T-cell (primary cell): Measurements from ENCODE around the gene CASTOR1. TPM values are rescaled to one million over a fixed set of nuclear protein-coding genes. Genes with fewer than 3 reads are reported as not detected.

Source experiments
- ATAC-seq, 4 experiments: fragments of 200-7000 bp in 3 of 4; fragments of 150-1000 bp in 1 of 4; cut with Tn5 transposase; replicated peaks in 1 of 4; 1 replicate in 3 of 4; 2 replicates in 1 of 4; pipeline ENCODE4 v1.10.0; 2021; ENCODE audit warnings: moderate library complexity in 3 of 4, mild to moderate bottlenecking in 2 of 4, moderate number of reproducible peaks in 1 of 4
- CTCF ChIA-PET, 2 donors: fragments of 300-600 bp; sonication (Branson Sonifier 250); formaldehyde crosslinking; loops; one replicate each; lab custom pipeline; 2022; ENCODE audit warnings: antibody characterized with exemption in 2 of 2; lab: Charles Lee
- POLR2A ChIA-PET, 2 donors: fragments of 300-600 bp; sonication (Branson Sonifier 250); formaldehyde crosslinking; loops; one replicate each; lab custom pipeline; 2022; ENCODE audit warnings: antibody characterized with exemption in 2 of 2; lab: Charles Lee
- DNase-seq, 35 experiments: peaks; one replicate each; pipeline versions ENCODE4 v3.0.0 to v3.0.0-alpha.2; 2013 to 2023
- H3K27ac ChIP-seq: one replicate; pipeline ENCODE4 v1.5.1; 2013; ENCODE audit warnings: low read length
- H3K27me3 ChIP-seq, 2 experiments: replicated peaks in 1 of 2; 1 replicate in 1 of 2; 2 replicates in 1 of 2; pipeline versions ENCODE4 v1.6.1 to v1.7.0; 2013; ENCODE audit warnings: low read length in 1 of 2, mixed read lengths in 1 of 2; ENCODE audit not compliant: control insufficient read depth in 2 of 2, insufficient read depth in 2 of 2; ENCODE audit errors: extremely low read depth in 1 of 2
- H3K36me3 ChIP-seq, 2 donors: 1 replicate in 1 of 2; 2 replicates in 1 of 2; pipeline versions ENCODE4 v1.6.1 to v1.7.0; 2013; ENCODE audit warnings: low read length in 1 of 2; ENCODE audit not compliant: control insufficient read depth in 2 of 2, insufficient read depth in 1 of 2; ENCODE audit errors: extremely low read depth in 1 of 2
- H3K4me1 ChIP-seq, 2 experiments: 1 replicate in 1 of 2; 2 replicates in 1 of 2; pipeline versions ENCODE4 v1.6.1 to v1.7.0; 2013; ENCODE audit warnings: low read length in 2 of 2, mixed read lengths in 1 of 2; ENCODE audit not compliant: insufficient read depth in 2 of 2, control insufficient read depth in 1 of 2; ENCODE audit errors: extremely low read depth in 1 of 2
- H3K4me3 ChIP-seq, 2 donors: 1 replicate in 1 of 2; 2 replicates in 1 of 2; pipeline versions ENCODE4 v1.5.1 to v1.7.0; 2013; ENCODE audit warnings: mild to moderate bottlenecking in 2 of 2, low read length in 1 of 2, moderate library complexity in 1 of 2; ENCODE audit not compliant: control insufficient read depth in 1 of 2; ENCODE audit errors: extremely low read depth in 1 of 2
- H3K9me3 ChIP-seq: 2 replicates; pipeline ENCODE4 v1.7.0; 2013
- H3K27ac Mint-ChIP-seq, 2 donors: one replicate each; pipeline ENCODE4 v1.8.0; 2020 to 2021; ENCODE audit warnings: mild to moderate bottlenecking in 2 of 2, mixed read lengths in 2 of 2
- H3K27me3 Mint-ChIP-seq, 2 donors: one replicate each; pipeline ENCODE4 v1.8.0; 2021 to 2022; ENCODE audit warnings: mixed read lengths in 2 of 2
- H3K36me3 Mint-ChIP-seq: one replicate; pipeline ENCODE4 v1.8.0; 2021; ENCODE audit warnings: mixed read lengths
- H3K4me1 Mint-ChIP-seq, 3 donors: one replicate each; pipeline ENCODE4 v1.8.0; 2020 to 2022; ENCODE audit warnings: mixed read lengths in 3 of 3, mild to moderate bottlenecking in 1 of 3
- H3K4me3 Mint-ChIP-seq, 3 donors: one replicate each; pipeline ENCODE4 v1.8.0; 2020 to 2022; ENCODE audit warnings: mild to moderate bottlenecking in 3 of 3, mixed read lengths in 3 of 3, moderate library complexity in 3 of 3
- H3K9me3 Mint-ChIP-seq, 3 donors: one replicate each; pipeline ENCODE4 v1.8.0; 2020 to 2022; ENCODE audit warnings: mixed read lengths in 3 of 3
- WGBS: methylation state at CpG from one replicate; pipeline ENCODE4 v1.1.5; 2013; ENCODE audit warnings: missing lambda C conversion rate; ENCODE audit not compliant: insufficient coverage; 5-methylcytosine and 5-hydroxymethylcytosine counted together
- total RNA-seq, 35 experiments: library from RNA in 6 of 35; stranded (reverse) in 6 of 35; fragments of 120-200 nt in 1 of 35; gene quantifications; one replicate each; pipeline versions ENCODE4 v1.2.1 to v1.2.4 and lab custom pipeline; 2013 to 2026

CASTOR1 gene
- total RNA-seq, 5 donors from 2014 or later (not counting 1 experiment from before 2014, with no cell fraction given), result 12.8 to 21.9 (median 16.1) TPM

GRCh38 chr22:30297991-30298701, 8.8 kb upstream of the CASTOR1 start:
- DNase-seq (no peak), ATAC-seq (no peak)
- peaks cover 56% of the 10 kb centered on the region for H3K36me3 Mint-ChIP-seq
- H3K27ac Mint-ChIP-seq, result peak overlapping the region; percentile 94 to 99
- H3K36me3 ChIP-seq, result peaks cover 23 to 84% of the 10 kb centered on the region in 2 donors
- no peaks in the 10 kb centered on the region for H3K9me3 Mint-ChIP-seq
- H3K27ac ChIP-seq, result peak overlapping the region; percentile 71
- H3K27me3 ChIP-seq, result no peaks in the 10 kb centered on the region
- peak overlapping the region in 1 of 3 donors; percentile 70 for H3K4me3 Mint-ChIP-seq
- H3K4me3 ChIP-seq, result peak overlapping the region in 1 of 2 donors; percentile 32
- H3K27me3 Mint-ChIP-seq, result no peaks in the 10 kb centered on the region
- peaks cover 56 to 87% of the 10 kb centered on the region in 2 experiments for H3K4me1 ChIP-seq
- peaks cover 81 to 88% (median 86%) of the 10 kb centered on the region in 3 donors for H3K4me1 Mint-ChIP-seq
- H3K9me3 ChIP-seq, result no peaks in the 10 kb centered on the region
- POLR2A ChIA-PET, result no interaction called here
- CTCF ChIA-PET, result interaction anchor here in 1 of 2 donors (0.6 kb wide), 1 partner anchor 910 kb away, joined by 6 read pairs; no protein-coding TSS in a partner anchor
- 95% methylated on average over 7 of the region's 9 CpGs for WGBS

GRCh38 chr22:30297276-30297990, 8.1 kb upstream of the CASTOR1 start:
- Histone ChIP-seq H3K4me3 (peak overlapping the region in 1 of 2 donors; percentile 32), H3K9me3 (no peaks in the 10 kb centered on the region), H3K27me3 (no peaks in the 10 kb centered on the region), H3K27ac (peak overlapping the region; percentile 71), H3K4me1 (peaks cover 51 to 80% of the 10 kb centered on the region in 2 experiments), H3K36me3 (peaks cover 25 to 84% of the 10 kb centered on the region in 2 donors)
- Mint-ChIP-seq H3K36me3 (peaks cover 54% of the 10 kb centered on the region), H3K9me3 (no peaks in the 10 kb centered on the region), H3K27me3 (no peaks in the 10 kb centered on the region), H3K4me3 (peak overlapping the region in 1 of 3 donors; percentile 70), H3K4me1 (peaks cover 74 to 83% (median 80%) of the 10 kb centered on the region in 3 donors), H3K27ac (peak overlapping the region; percentile 94 to 99)
- WGBS, result 77% methylated on average over 10 of the region's 11 CpGs
- ChIA-PET POLR2A (no interaction called here), CTCF (no interaction called here)
- ATAC-seq, result no peak
- DNase-seq, result no peak

- H3K9me3 Mint-ChIP-seq, result no peaks in the 10 kb centered on the region
- peaks cover 50% of the 10 kb centered on the region for H3K36me3 Mint-ChIP-seq
- peaks cover 45 to 74% of the 10 kb centered on the region in 2 experiments for H3K4me1 ChIP-seq
- peaks cover 31 to 82% of the 10 kb centered on the region in 2 donors for H3K36me3 ChIP-seq
- ChIA-PET CTCF (no interaction called here), POLR2A (interaction anchor here (0.7 to 1.1 kb wide), 3 partner anchors 9 to 45 kb away, joined by 3 to 4 read pairs (median 3); no protein-coding TSS in a partner anchor)
- H3K27ac Mint-ChIP-seq, result peak overlapping the region; percentile 94 to 99
- H3K27me3 Mint-ChIP-seq, result no peaks in the 10 kb centered on the region
- no peaks in the 10 kb centered on the region for H3K9me3 ChIP-seq
- no peaks in the 10 kb centered on the region for H3K27me3 ChIP-seq
- DNase-seq (no peak), ATAC-seq (peak; percentile 5 to 47 (median 22))
- H3K4me3 ChIP-seq, result peak overlapping the region in 1 of 2 donors; percentile 19
- H3K4me1 Mint-ChIP-seq, result peaks cover 69 to 77% (median 74%) of the 10 kb centered on the region in 3 donors
- no CpG with 5 or more reads among the region's 3 CpGs for WGBS
- peak overlapping the region; percentile 71 for H3K27ac ChIP-seq
- H3K4me3 Mint-ChIP-seq, result peak overlapping the region in 1 of 3 donors; percentile 70
Measured at GRCh38 chr22:30296833-30297232, 7.5 kb upstream of the CASTOR1 start.

GRCh38 chr22:30296324-30296723, 7.0 kb upstream of the CASTOR1 start:
- ChIA-PET CTCF (no interaction called here), POLR2A (interaction anchor here (0.7 to 1.1 kb wide), 4 partner anchors 10 to 45 kb away, joined by 3 to 4 read pairs (median 4); no protein-coding TSS in a partner anchor)
- no peaks in the 10 kb centered on the region for H3K9me3 Mint-ChIP-seq
- DNase-seq (peak in 3 of 35 experiments; percentile 28 to 49 (median 41)), ATAC-seq (peak; percentile 34 to 85 (median 40))
- no CpG with 5 or more reads among the region's 4 CpGs for WGBS
- peak overlapping the region in 1 of 3 donors; percentile 70 for H3K4me3 Mint-ChIP-seq
- peak overlapping the region; percentile 94 to 99 for H3K27ac Mint-ChIP-seq
- peaks cover 69 to 77% (median 74%) of the 10 kb centered on the region in 3 donors for H3K4me1 Mint-ChIP-seq
- H3K27ac ChIP-seq, result peak overlapping the region; percentile 71
- H3K4me3 ChIP-seq, result no peak overlapping the region
- H3K4me1 ChIP-seq, result peaks cover 40 to 71% of the 10 kb centered on the region in 2 experiments
- H3K9me3 ChIP-seq, result no peaks in the 10 kb centered on the region
- no peaks in the 10 kb centered on the region for H3K27me3 ChIP-seq
- no peaks in the 10 kb centered on the region for H3K27me3 Mint-ChIP-seq
- peaks cover 48% of the 10 kb centered on the region for H3K36me3 Mint-ChIP-seq
- H3K36me3 ChIP-seq, result peaks cover 33 to 82% of the 10 kb centered on the region in 2 donors

GRCh38 chr22:30295576-30295975, 6.3 kb upstream of the CASTOR1 start:
- CTCF ChIA-PET, result no interaction called here
- no peak for ATAC-seq
- peak overlapping the region; percentile 71 for H3K27ac ChIP-seq

GRCh38 chr22:30294830-30295229, 5.5 kb upstream of the CASTOR1 start:
- Histone ChIP-seq H3K4me1 (peaks cover 40 to 72% of the 10 kb centered on the region in 2 experiments), H3K36me3 (peaks cover 26 to 67% of the 10 kb centered on the region in 2 donors), H3K27ac (peak overlapping the region; percentile 71), H3K9me3 (no peaks in the 10 kb centered on the region), H3K4me3 (no peak overlapping the region), H3K27me3 (no peaks in the 10 kb centered on the region)
- no peaks in the 10 kb centered on the region for H3K27me3 Mint-ChIP-seq
- CTCF ChIA-PET, result no interaction called here
- POLR2A ChIA-PET, result no interaction called here
- ATAC-seq (no peak), DNase-seq (no peak)
- H3K4me1 Mint-ChIP-seq, result peaks cover 73 to 75% (median 74%) of the 10 kb centered on the region in 3 donors
- H3K27ac Mint-ChIP-seq, result peak overlapping the region in 1 of 2 donors; percentile 74
- no peaks in the 10 kb centered on the region for H3K9me3 Mint-ChIP-seq
- no peak overlapping the region for H3K4me3 Mint-ChIP-seq
- 99% methylated on average over 10 of the region's 11 CpGs for WGBS
- H3K36me3 Mint-ChIP-seq, result peaks cover 42% of the 10 kb centered on the region

More at GRCh38 chr22:30295576-30295975, 6.3 kb upstream of the CASTOR1 start:
- H3K27me3 Mint-ChIP-seq, result no peaks in the 10 kb centered on the region
- Histone ChIP-seq H3K4me3 (no peak overlapping the region), H3K27me3 (no peaks in the 10 kb centered on the region), H3K9me3 (no peaks in the 10 kb centered on the region), H3K36me3 (peaks cover 29 to 74% of the 10 kb centered on the region in 2 donors), H3K4me1 (peaks cover 37 to 70% of the 10 kb centered on the region in 2 experiments)
- H3K4me1 Mint-ChIP-seq, result peaks cover 65 to 75% (median 74%) of the 10 kb centered on the region in 3 donors
- no peak for DNase-seq
- H3K36me3 Mint-ChIP-seq, result peaks cover 43% of the 10 kb centered on the region
- no CpG with 5 or more reads among the region's 7 CpGs for WGBS
- POLR2A ChIA-PET, result interaction anchor here in 1 of 2 donors (1.1 kb wide), 2 partner anchors 11 to 46 kb away, joined by 4 read pairs; no protein-coding TSS in a partner anchor
- peak overlapping the region; percentile 94 to 99 for H3K27ac Mint-ChIP-seq
- no peaks in the 10 kb centered on the region for H3K9me3 Mint-ChIP-seq
- H3K4me3 Mint-ChIP-seq, result peak overlapping the region in 2 of 3 donors; percentile 9 to 70
